Subcutaneous abdominal adipose tissue (tissue), 5 donors: ENCODE results near the gene RBM19.

ENCODE experiments used
- H3K27ac ChIP-seq: one replicate; pipeline ENCODE4 v1.7.0; 2013; ENCODE audit warnings: low read depth, mild to moderate bottlenecking, inconsistent platforms, low read length, moderate library complexity
- H3K27me3 ChIP-seq, 5 donors: one replicate each; pipeline ENCODE4 v1.7.0; 2013; ENCODE audit warnings: low read length in 5 of 5, inconsistent platforms in 1 of 5; ENCODE audit not compliant: control insufficient read depth in 5 of 5, insufficient read depth in 4 of 5
- H3K36me3 ChIP-seq, 5 donors: one replicate each; pipeline ENCODE4 v1.7.0; 2013; ENCODE audit warnings: low read length in 5 of 5; ENCODE audit not compliant: control insufficient read depth in 5 of 5, insufficient read depth in 5 of 5
- H3K4me1 ChIP-seq, 5 donors: one replicate each; pipeline ENCODE4 v1.7.0; 2013; ENCODE audit warnings: low read length in 5 of 5, mild to moderate bottlenecking in 3 of 5, moderate library complexity in 1 of 5; ENCODE audit not compliant: control insufficient read depth in 5 of 5, insufficient read depth in 5 of 5
- H3K4me3 ChIP-seq, 5 donors: one replicate each; pipeline ENCODE4 v1.7.0; 2013; ENCODE audit warnings: low read length in 5 of 5, low read depth in 1 of 5
- H3K9ac ChIP-seq, 5 donors: one replicate each; pipeline ENCODE4 v1.7.0; 2013; ENCODE audit warnings: low read length in 5 of 5, mild to moderate bottlenecking in 4 of 5, moderate library complexity in 3 of 5
- H3K9me3 ChIP-seq, 5 donors: one replicate each; pipeline ENCODE4 v1.7.0; 2013; ENCODE audit warnings: low read length in 5 of 5; ENCODE audit not compliant: control insufficient read depth in 5 of 5
- donor health status: healthy.
- donor health status: healthy.
- donor health status: healthy.
- donor health status: healthy.
- donor health status: healthy.

Gene RBM19

GRCh38 chr12:113957627-113958026, 8.5 kb downstream of the RBM19 start:
- H3K9ac ChIP-seq = no peak overlapping the region
- peaks cover 16 to 96% (median 91%) of the 10 kb centered on the region in 5 donors for H3K36me3 ChIP-seq
- H3K27ac ChIP-seq = no peak overlapping the region
- no peaks in the 10 kb centered on the region for H3K9me3 ChIP-seq
- H3K4me1 ChIP-seq = no peaks in the 10 kb centered on the region
- H3K4me3 ChIP-seq = no peak overlapping the region
- no peaks in the 10 kb centered on the region for H3K27me3 ChIP-seq

GRCh38 chr12:113955109-113955970, 10.8 kb downstream of the RBM19 start:
- H3K4me3 ChIP-seq = no peak overlapping the region
- H3K9ac ChIP-seq = no peak overlapping the region
- H3K9me3 ChIP-seq = no peaks in the 10 kb centered on the region
- no peaks in the 10 kb centered on the region for H3K27me3 ChIP-seq
- no peaks in the 10 kb centered on the region for H3K4me1 ChIP-seq
- H3K36me3 ChIP-seq = peaks cover 17 to 93% (median 89%) of the 10 kb centered on the region in 5 donors
- H3K27ac ChIP-seq = no peak overlapping the region

GRCh38 chr12:113954547-113954946, 11.6 kb downstream of the RBM19 start:
- Histone ChIP-seq H3K36me3 (peaks cover 15 to 93% (median 89%) of the 10 kb centered on the region in 5 donors), H3K4me1 (no peaks in the 10 kb centered on the region), H3K4me3 (no peak overlapping the region), H3K27me3 (no peaks in the 10 kb centered on the region), H3K9ac (no peak overlapping the region), H3K27ac (no peak overlapping the region), H3K9me3 (no peaks in the 10 kb centered on the region)

- Histone ChIP-seq H3K4me3 (no peak overlapping the region), H3K36me3 (peaks cover 18 to 95% (median 93%) of the 10 kb centered on the region in 5 donors), H3K9ac (no peak overlapping the region)
Observed at GRCh38 chr12:113950873-113951272, 15.3 kb downstream of the RBM19 start.

GRCh38 chr12:113949321-113950305, 16.5 kb downstream of the RBM19 start:
- Histone ChIP-seq H3K4me3 (no peak overlapping the region), H3K9ac (no peak overlapping the region), H3K9me3 (no peaks in the 10 kb centered on the region), H3K27ac (no peak overlapping the region), H3K36me3 (peaks cover 21 to 93% (median 92%) of the 10 kb centered on the region in 5 donors), H3K27me3 (no peaks in the 10 kb centered on the region), H3K4me1 (no peaks in the 10 kb centered on the region)

More at GRCh38 chr12:113950873-113951272, 15.3 kb downstream of the RBM19 start:
- no peaks in the 10 kb centered on the region for H3K4me1 ChIP-seq
- no peaks in the 10 kb centered on the region for H3K9me3 ChIP-seq
- no peak overlapping the region for H3K27ac ChIP-seq
- no peaks in the 10 kb centered on the region for H3K27me3 ChIP-seq

- Histone ChIP-seq H3K36me3 (peaks cover 13 to 90% (median 84%) of the 10 kb centered on the region in 5 donors), H3K4me3 (no peak overlapping the region), H3K27ac (no peak overlapping the region), H3K9ac (no peak overlapping the region), H3K27me3 (no peaks in the 10 kb centered on the region), H3K9me3 (no peaks in the 10 kb centered on the region), H3K4me1 (no peaks in the 10 kb centered on the region)
Observed at GRCh38 chr12:113948151-113948914, 17.8 kb downstream of the RBM19 start.

GRCh38 chr12:113946175-113946574, 19.9 kb downstream of the RBM19 start:
- Histone ChIP-seq H3K36me3 (peaks cover 6 to 95% (median 88%) of the 10 kb centered on the region in 5 donors), H3K9ac (no peak overlapping the region), H3K27me3 (no peaks in the 10 kb centered on the region), H3K27ac (no peak overlapping the region), H3K4me1 (peaks cover 0 to 6% (median 0%) of the 10 kb centered on the region in 5 donors), H3K4me3 (no peak overlapping the region), H3K9me3 (no peaks in the 10 kb centered on the region)

- H3K4me3 ChIP-seq = no peak overlapping the region
- H3K36me3 ChIP-seq = peaks cover 6 to 95% (median 89%) of the 10 kb centered on the region in 5 donors
- peaks cover 0 to 8% (median under 1%) of the 10 kb centered on the region in 5 donors for H3K4me1 ChIP-seq
- no peak overlapping the region for H3K9ac ChIP-seq
- no peak overlapping the region for H3K27ac ChIP-seq
- H3K9me3 ChIP-seq = no peaks in the 10 kb centered on the region
- no peaks in the 10 kb centered on the region for H3K27me3 ChIP-seq
Observed at GRCh38 chr12:113945174-113946173, 20.7 kb downstream of the RBM19 start.
